ENCODE data around the gene STX16.

DNA sequence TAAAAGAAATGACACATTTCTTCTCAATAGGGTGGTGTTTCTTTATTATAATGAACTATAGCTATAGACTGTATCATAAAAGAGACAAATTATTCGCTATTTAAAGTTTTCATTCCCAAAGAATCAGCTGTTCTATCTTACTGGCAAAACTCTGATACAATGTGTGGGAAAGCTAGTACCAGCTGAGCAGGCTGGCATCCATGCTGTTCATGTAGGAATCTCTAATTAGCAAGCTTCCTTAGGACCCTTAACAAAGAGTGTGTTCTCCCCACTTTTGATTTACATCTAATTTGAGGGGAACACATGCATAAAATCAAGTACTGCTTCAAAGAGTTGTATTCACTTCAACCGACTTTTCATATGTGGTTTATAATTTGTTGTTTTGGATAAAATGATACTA, 13.2 kb downstream of the STX16 start:
- TF ChIP-seq, protein P1, sequence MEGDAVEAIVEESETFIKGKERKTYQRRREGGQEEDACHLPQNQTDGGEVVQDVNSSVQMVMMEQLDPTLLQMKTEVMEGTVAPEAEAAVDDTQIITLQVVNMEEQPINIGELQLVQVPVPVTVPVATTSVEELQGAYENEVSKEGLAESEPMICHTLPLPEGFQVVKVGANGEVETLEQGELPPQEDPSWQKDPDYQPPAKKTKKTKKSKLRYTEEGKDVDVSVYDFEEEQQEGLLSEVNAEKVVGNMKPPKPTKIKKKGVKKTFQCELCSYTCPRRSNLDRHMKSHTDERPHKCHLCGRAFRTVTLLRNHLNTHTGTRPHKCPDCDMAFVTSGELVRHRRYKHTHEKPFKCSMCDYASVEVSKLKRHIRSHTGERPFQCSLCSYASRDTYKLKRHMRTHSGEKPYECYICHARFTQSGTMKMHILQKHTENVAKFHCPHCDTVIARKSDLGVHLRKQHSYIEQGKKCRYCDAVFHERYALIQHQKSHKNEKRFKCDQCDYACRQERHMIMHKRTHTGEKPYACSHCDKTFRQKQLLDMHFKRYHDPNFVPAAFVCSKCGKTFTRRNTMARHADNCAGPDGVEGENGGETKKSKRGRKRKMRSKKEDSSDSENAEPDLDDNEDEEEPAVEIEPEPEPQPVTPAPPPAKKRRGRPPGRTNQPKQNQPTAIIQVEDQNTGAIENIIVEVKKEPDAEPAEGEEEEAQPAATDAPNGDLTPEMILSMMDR (IDR thresholded peaks at IDR 0.05; ENCODE audit: low read length) = no peak
- no peak for TF ChIP-seq EZH2 (IDR thresholded peaks at IDR 0.05; ENCODE audit: borderline replicate concordance, low read length)
